HG02798 (cell line): ENCODE results near the gene CPAMD8.
"Not testable (repeated sequence)": the region's sequence is repeated elsewhere in the genome, so short reads cannot be mapped to it uniquely, and the experiment has no call there.

Experiments
- ATAC-seq: cut with Tn5 transposase; IDR thresholded peaks from one replicate; pipeline ENCODE4 v1.9.1; 2021; ENCODE audit warnings: mild to moderate bottlenecking; ENCODE audit not compliant: unreplicated experiment, poor library complexity

Gene CPAMD8

DNA sequence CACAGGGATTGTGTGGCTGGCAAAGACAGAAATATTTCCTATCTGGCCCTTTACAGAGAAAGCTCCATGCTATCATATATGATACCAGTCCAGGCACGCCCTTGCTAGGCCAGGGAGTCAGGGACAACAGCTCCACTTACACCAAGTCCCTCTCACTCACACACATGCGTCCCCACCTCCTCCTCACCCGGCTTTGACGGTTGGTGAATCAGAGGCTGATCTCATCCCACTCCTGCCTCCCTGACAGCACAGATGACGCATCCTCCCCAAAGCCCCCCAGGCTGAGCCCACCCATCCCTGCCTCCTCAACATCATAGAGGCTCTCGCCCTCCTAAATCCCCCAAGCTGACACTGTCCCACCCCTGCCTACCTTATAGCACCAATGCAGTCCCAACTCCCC is 75.1 kb downstream of the CPAMD8 start:
- no peak for ATAC-seq

DNA sequence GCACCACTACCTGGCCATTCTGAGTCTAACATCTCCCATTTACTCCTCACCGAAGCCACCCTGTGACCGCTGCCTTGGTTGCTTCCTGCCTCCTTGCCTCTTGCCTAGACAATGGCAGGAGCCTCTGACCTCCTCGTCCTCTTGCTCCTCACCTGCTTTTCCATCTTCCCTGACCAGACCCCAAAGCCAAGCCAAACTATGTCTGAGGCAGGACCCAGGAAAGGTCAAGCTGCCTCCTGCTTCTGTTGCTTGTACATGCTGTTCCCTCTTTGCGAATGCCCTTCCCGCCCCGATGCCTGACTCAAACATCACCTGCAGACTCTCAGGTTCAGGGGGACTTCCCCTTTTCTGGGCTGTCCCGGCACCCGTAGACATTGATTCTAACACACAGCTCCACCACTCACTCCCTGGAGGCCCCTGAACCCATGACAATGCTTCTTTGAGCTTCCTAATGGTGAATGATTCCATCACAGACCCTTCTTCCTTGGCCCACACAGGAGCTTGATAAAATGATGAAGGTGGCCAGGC is 77.0 kb downstream of the CPAMD8 start:
- ATAC-seq: no peak

DNA sequence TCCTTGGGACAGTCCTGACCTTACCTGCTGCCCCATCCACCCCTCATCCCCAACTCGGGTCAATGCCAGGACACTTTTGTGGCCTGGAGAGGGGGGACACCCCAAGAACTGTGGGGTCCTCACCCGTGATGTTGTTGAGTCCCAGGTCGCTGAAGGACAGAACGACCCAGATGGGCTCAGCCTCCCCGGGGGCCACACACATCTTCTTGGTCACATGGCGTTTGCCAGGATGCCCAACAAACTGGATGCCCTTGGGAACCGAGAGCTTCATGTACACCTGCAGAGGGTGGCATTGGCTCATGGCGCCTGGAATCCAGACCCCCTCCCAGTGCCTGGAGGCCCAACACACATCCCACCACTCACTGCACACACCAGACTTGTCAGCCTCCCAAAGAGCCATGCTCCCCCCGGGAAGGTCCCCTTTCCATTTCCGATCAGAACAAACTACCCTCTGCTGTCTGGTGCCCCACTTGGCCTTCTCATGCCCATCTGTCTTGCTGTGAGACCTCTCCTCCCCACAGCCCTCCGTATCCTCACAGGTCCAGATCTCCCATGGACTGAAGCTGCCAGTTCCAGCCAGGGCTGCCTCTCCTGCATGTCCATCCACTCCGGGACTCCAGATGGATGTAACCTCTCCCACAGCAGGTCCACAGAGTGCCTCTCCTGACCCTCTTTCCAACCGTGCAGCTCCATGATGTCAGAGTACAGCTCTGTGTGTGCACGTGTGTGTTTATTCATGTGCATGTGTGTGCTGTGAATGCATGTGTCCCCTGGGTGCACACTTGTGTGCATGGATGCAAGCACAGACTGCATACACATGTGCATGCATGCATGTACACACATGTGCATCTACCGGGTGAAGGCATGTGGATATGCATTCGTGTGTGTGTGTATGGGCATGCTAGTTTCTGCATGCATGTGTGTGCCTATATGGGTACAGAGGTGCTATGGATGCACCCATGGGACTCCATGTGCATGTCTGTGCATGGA is 79.4 kb downstream of the CPAMD8 start:
- ATAC-seq: no peak

DNA sequence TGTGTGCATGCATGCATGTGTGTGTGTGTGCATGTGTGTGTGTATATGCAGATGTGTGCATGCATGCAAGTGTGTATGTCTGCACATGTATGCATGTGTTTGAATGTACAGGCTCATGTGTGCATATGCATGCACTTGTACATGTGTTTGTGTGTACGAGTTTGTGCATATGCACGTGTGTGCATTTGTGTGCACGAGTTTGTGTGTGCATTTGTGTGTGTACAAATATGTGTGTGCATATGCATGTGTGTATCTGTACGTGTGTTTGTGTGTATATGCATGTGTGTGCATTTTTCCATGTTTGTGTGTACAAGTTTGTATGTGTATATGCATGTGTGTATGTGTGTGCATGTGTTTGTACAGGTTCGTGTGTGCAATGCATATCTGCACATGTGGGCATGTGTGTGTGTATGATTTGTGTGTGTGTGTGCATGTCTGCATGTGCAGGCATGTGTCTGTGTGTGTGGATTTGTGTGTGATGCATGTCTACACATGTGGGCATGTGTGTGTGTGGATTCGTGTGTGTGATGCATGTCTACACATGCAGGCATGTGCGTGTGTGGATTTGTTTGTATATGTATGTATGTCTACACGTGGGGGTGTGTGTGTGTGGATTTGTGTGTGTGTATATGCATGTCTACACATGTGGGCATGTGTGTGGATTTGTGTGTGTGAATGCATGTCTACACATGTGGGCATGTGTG is 80.7 kb downstream of the CPAMD8 start:
- ATAC-seq: no peak

DNA sequence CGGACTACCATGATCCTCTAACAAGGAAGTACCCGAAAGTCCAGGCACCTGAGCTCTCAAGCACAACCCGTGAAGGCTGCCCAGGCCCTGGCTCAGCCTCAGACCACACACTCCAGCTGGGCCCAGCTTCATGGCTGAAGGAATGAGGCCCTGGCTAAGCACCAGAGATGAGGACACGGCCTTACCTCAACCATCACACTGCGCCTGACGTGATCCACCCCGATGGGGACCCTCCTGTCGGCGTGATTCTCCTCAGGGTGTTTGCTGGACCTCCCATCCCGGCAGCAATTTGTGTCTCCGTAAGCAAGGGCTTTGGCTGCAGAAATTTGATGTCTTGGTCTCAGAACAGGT is 81.3 kb downstream of the CPAMD8 start:
- ATAC-seq: no peak

DNA sequence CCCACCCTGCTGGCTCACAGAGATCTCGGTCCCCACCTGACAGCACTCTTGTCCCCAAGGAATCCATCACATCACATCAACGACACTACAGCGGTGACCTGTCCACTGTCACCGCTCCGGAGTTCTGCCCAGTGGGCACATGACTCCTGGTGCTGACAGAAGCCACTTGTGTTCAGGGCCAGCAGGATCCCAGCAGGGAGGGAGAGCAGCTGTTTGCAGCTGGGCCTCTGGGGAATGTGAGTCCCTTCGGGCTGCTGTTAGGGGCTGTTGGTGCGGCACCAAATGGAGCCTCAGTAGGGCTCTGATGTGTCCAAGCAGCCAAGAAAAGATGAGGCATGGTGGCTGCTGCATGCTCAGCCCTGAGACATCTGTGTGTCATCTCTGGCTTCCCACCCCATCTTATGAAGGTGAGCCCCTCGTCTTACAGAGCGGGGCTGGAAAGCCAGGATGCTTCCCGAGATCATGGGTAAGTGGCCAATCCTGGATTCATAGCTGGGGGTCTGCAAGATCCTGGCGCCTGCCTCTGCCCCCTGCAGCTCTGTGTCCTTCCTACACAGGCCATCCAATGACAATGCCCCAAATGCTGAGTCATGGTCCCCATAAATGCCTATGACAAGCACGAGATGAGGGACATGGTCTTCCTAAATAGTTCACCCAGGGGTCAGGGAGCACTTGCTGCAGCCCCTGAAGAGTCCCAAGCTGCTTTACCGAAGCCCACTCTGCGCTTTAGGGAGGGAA is 81.8 kb downstream of the CPAMD8 start:
- no peak for ATAC-seq

DNA sequence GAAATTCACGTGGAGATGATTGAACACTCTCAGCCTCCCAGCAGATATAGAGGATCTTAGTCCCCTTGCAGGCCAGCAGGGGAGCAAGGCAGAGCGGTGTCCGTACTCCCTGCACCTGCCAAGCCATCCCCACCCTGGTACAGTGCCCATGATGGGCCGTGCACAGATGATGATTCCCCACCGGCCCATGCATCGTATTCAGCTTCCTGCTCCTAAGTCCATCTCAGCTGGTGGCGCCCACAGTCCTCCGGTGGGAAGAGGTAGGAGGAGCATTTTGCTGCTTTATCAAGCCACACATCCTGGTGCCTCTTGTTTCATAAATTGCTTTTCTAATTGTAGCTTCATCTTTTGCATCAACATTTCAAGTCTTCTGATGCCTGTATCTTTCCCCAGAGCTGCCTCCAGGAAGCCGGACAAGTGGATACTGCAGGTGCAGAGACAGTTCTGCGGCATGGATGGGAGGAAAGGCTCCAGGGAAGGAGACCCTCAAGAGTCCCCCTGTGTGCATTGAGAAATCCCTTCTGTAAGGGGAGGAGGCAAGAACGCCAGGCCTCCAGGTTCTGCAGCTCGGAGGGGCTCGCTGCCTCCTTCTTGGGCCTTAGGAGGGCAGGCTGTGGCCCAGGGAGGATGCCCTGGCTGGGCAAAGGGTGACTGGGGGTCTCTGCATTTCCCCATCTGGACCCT is 82.5 kb downstream of the CPAMD8 start:
- ATAC-seq: no peak

DNA sequence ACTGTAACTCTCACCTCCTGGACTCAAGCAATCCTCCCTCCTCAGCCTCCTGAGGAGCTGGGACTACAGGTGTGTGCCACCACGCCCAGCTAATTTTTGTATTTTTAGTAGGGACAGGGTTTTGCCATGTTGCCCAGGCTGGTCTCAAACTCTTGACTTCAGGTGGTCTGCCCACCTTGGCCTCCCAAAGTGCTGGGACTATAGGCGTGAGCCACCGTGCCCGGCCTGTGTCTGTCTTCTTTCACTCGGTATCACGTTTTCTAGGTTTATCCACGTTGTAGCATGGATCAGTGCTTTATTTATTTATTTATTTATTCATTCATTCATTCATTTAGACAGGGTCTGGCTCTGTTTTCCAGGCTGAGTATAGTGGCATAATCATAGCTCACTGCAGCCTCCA is 83.5 kb downstream of the CPAMD8 start:
- ATAC-seq: not testable (repeated sequence)

DNA sequence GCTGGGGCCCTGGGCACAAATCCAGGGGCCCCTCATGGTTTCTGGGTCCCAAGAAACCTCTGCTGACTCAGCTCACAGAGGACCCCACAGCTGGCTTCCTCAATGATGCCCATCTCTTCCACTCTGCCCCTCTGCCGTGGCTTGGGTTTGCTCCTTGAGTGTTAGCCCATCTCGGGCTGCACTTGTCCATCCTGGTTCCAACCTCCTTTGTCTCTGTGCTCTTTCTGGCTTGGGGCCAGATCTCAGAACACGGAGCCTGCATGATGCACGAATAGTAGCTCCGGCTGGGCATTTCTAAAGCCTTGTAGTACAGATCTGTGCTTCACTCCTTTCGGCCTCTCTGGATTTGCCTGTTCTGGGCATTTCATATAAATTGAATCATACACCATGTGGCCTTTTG is 84.0 kb downstream of the CPAMD8 start:
- ATAC-seq: no peak

DNA sequence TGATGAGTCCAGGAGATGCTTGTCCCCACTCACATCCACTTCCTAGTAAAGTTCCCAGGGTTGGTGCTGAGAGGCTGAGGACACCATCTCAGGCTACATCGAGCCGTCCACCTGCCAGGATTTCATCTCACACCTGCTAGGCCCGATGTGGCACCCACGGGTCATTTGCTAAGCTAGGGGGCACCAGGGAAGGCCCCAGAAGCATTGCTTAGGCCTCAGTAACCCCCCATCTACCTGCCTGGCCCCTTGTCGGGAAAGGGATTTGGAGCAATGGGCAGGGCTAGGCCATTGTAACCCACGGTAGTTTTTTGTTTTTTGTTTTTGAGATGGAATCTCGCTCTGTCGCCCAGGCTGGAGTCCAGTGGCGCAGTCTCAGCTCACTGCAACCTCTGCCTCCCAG is 86.0 kb downstream of the CPAMD8 start:
- no peak for ATAC-seq

DNA sequence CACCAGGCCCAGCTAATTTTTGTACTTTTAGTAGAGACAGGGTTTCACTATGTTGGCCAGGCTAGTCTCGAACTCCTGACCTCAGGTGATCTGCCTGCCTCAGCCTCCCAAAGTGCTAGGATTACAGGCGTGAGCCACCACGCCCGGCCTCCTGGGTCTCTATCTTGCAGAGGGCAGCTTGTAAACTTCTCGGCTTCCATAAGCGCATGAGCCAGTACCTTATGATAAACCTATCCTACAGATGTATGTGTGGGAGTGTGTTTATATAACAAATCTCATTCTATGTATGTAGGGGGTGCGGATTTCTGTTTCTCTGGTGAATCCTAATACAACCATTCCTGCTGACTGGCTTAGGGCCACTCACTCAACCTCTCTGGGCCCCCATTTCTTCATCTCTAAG is 86.5 kb downstream of the CPAMD8 start:
- ATAC-seq: not testable (repeated sequence)

DNA sequence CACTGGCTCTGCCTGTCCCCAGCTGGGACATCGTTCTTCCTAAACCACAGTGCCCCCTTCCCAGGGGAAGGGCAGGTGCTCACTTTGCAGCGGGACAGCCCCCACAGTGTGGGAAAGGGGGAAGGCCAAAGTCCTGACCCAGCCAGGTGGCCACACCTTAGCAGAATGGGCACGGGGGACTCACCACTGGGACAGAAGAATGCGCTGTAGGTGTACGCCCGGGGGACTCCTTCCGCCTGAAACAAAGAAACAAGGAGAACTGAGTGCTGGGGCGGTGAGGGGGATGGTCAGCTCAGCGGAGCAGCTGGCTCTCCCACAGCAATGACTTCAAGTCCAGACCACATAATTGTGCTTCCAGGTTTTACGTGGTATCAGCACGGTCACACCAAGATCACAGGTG is 88.4 kb downstream of the CPAMD8 start:
- ATAC-seq: no peak

DNA sequence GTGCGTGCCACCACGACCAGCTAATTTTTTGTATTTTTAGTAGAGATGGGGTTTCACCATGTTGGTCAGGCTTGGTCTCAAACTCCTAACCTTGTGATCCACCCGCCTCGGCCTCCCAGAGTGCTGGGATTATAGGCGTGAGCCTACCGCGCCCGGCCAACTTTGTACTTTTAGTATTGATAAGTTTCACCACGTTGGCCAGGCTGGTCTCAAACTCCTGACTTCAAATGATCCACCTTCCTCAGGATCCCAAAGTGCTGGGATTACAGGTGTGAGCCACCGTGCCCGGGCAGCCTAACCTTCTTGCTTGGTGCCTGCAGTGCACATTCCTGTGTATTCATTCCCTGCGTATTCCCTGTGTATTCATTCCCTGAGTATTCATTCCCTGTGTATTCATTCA is 88.8 kb downstream of the CPAMD8 start:
- not testable (repeated sequence) for ATAC-seq

DNA sequence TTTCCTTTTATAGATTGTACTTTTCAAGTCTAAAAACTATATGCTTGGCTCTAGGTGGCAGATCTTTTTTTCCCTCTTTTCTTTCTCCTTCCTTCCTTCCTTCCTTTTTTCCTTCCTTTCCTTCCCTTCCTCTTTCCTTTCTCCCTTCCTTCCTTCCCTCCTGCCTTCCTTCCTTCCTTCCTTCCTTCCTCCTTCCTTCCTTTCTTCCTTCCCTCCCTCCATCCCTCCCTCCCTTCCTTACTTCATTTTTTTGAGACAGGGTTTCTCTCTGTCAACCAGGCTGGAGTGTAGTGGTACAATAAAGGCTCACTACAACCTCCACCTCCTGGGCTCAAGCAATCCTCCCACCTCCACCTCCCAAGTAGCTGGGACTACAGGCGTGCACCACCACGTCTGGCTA is 89.7 kb downstream of the CPAMD8 start:
- ATAC-seq: no peak

DNA sequence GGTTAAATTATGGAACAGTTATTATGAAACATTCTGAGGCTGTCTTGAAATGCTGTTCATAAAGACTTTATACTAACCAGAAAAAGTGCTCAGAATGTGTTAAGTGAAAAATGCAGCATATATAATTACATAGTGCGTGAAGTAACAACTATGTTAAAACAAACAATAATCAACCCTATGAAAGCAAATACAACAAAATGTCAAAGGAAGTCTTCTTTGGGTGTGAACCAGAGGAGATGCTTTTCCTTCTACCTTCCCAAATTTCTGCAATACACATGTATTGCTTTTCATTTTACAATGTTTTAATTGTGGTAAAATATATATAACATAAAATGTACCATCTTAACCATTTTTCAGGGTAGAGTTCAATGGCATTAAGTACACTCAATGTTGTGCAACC is 92.1 kb downstream of the CPAMD8 start:
- ATAC-seq: no peak

DNA sequence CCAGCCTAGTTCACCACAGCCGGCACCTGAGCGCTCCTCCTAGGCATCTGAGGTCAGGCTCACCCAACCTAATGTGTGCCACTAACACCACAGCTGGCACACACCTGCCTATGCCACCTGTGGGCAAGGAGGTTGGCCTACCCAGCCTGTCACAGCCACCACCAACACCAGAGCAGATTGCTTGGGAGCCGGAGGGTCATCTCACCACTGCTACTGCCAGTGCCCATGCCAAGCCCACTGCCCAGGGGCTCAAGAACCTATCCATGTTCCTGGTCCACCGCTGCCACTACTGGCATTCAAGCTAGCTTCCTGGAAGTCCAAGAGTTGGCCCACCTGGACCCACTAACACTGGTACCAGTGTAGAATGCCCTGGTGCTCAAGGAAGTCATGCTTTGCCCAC is 95.3 kb downstream of the CPAMD8 start:
- ATAC-seq: no peak

DNA sequence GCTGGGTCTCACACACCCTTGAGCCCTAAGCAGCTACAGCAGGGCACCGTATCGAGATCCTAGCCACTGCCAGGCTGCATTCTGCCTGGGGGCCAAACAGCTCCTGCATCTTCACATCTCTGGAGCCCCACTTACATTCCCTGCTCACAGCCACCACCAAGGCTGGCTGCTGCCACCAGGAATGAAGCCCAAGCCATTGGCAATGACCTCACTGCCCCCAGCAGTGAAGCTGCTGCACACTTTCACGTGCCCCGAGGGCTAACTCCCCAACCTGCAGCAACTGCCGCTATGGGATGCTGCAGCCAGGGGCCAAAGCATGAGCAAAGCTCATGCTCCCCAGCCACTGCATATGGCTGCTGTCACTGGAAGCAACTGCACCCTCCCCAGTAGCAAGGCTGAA is 95.9 kb downstream of the CPAMD8 start:
- ATAC-seq: no peak

DNA sequence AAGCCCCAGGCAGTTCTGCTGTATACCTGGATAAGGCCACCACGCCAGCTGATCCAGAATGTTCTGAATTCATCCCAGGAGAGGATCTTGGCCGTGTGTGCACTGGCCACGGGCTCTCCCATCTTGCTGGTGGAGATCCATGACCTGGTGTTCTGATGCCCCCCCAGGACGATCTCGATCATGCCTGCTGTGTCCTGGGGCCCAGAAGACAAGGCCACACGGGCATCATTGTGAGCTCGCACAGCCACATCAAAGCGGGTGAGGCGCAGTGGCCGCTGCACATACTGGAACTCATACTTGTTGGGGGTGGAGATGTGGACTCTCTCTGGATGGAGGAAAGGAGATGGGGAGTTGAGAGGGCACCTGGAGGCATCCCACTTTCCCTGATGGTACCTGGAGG is 97.7 kb downstream of the CPAMD8 start:
- no peak for ATAC-seq

DNA sequence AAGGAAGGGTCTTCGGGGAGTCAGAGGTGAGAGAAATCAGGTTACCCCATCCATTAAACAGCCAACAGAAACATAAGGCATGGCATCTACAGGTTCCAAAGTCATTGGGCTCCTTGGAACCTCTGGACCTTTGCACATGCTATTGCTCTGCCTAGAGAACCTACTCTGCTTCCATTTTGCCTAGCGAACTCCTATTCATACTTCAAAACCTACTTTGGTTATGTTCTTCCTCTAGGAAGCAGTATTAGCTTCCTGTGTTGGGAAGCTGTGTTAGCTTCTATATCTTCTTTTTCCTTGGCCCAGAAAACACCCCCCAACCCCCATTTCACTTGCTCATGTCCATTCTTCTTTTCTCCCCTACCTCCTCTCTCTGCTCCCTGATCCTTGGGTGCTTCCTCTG is 98.3 kb downstream of the CPAMD8 start:
- no peak for ATAC-seq

DNA sequence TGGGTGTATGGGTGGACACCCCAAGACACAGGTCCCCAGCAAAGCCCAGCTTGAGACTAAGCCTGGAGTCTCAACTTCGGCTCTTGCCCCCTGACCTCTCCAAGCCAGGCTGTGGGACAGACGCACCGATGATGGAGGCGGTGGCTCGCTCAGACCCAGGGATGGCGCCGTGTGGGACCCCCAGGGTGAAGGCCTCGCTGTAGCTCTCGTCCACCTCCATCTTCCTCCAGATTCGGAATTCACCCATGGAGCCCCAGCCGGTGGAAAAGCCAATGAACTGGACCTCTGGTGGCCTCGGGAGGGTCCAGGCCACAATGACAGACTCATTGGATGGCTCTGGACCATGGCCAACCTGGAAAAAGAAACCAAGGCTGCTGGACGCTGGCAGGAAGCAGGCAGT is 98.7 kb downstream of the CPAMD8 start:
- ATAC-seq: no peak
